ENCODE results near the gene XXYLT1. TPM values are rescaled to one million over a fixed set of nuclear protein-coding genes. Genes with fewer than 3 reads are reported as not detected.

XXYLT1 gene
- total RNA-seq, 1 experiment from 2014 or later, result 23.4 TPM

- Mint-ChIP-seq H3K27ac (peak overlapping the region; percentile 71), H3K9me3 (no peaks in the 10 kb centered on the region), H3K4me1 (peaks cover 40% of the 10 kb centered on the region), H3K36me3 (peaks cover 8% of the 10 kb centered on the region), H3K4me3 (no peak overlapping the region), H3K27me3 (ENCODE audit: low read depth) (no peaks in the 10 kb centered on the region)
- ChIA-PET POLR2A (no interaction called here), CTCF (interaction anchor here (1.0 kb wide), 1 partner anchor 17 kb away, joined by 3 read pairs; no protein-coding TSS in a partner anchor)
- no peak for TF ChIP-seq NFYB (CRISPR knock-in tag; conservative IDR thresholded peaks at IDR 0.05; ENCODE audit: low read depth)
- TF ChIP-seq ZNF512 (CRISPR knock-in tag; IDR thresholded peaks at IDR 0.05; ENCODE audit: borderline replicate concordance), result no peak
- TF ChIP-seq ZNF121 (CRISPR knock-in tag; IDR thresholded peaks at IDR 0.05), result no peak
- no peak for TF ChIP-seq FOXP4 (CRISPR knock-in tag; IDR thresholded peaks at IDR 0.05)
- no peak; the same call in 1 of the 2 replicates for ATAC-seq
- no peak for DNase-seq (ENCODE audit: low spot score)
Measured at GRCh38 chr3:195178124-195178910, 92.6 kb downstream of the XXYLT1 start.

- no peak overlapping the region for H3K4me3 Mint-ChIP-seq
- peaks cover 39% of the 10 kb centered on the region for H3K4me1 Mint-ChIP-seq
- ChIA-PET POLR2A (no interaction called here), CTCF (interaction anchor here (1.0 kb wide), 1 partner anchor 18 kb away, joined by 3 read pairs; no protein-coding TSS in a partner anchor)
- H3K27me3 Mint-ChIP-seq (ENCODE audit: low read depth), result no peaks in the 10 kb centered on the region
- ATAC-seq, result no peak
- no peak for DNase-seq (ENCODE audit: low spot score)
- TF ChIP-seq TCF7 (CRISPR knock-in tag; IDR thresholded peaks at IDR 0.05; ENCODE audit: low read depth) (no peak), ZNF121 (CRISPR knock-in tag; IDR thresholded peaks at IDR 0.05) (0 out of 2 replicates have a peak, but pooled peaks have one; percentile 31), NFYB (CRISPR knock-in tag; conservative IDR thresholded peaks at IDR 0.05; ENCODE audit: low read depth) (no peak)
- no peaks in the 10 kb centered on the region for H3K9me3 Mint-ChIP-seq
- no peak overlapping the region; the same call in 1 of the 2 replicates for H3K27ac Mint-ChIP-seq
- peaks cover 8% of the 10 kb centered on the region for H3K36me3 Mint-ChIP-seq
Measured at GRCh38 chr3:195177422-195178123, 93.4 kb downstream of the XXYLT1 start.

GRCh38 chr3:195176776-195177175 is 94.2 kb downstream of the XXYLT1 start:
- POLR2A ChIA-PET, result no interaction called here
- ATAC-seq, result no peak
- Mint-ChIP-seq H3K9me3 (no peaks in the 10 kb centered on the region), H3K36me3 (peaks cover 8% of the 10 kb centered on the region), H3K4me3 (no peak overlapping the region), H3K4me1 (peaks cover 37% of the 10 kb centered on the region), H3K27me3 (ENCODE audit: low read depth) (no peaks in the 10 kb centered on the region), H3K27ac (no peak overlapping the region)
- CTCF ChIA-PET, result no interaction called here
- no peak for DNase-seq (ENCODE audit: low spot score)
- TF ChIP-seq RELA (CRISPR knock-in tag; IDR thresholded peaks at IDR 0.05; ENCODE audit: borderline replicate concordance) (no peak), ZNF281 (CRISPR knock-in tag; IDR thresholded peaks at IDR 0.05) (no peak), GTF2I (CRISPR knock-in tag; conservative IDR thresholded peaks at IDR 0.05) (no peak), JUN (CRISPR knock-in tag; IDR thresholded peaks at IDR 0.05) (no peak), ZNF671 (CRISPR knock-in tag; IDR thresholded peaks at IDR 0.05) (no peak), ARID4B (CRISPR knock-in tag; IDR thresholded peaks at IDR 0.05; ENCODE audit: borderline replicate concordance) (no peak), ZNF138 (CRISPR knock-in tag; conservative IDR thresholded peaks at IDR 0.05) (no peak), RORB (CRISPR knock-in tag; IDR thresholded peaks at IDR 0.05) (no peak), ZMAT4 (CRISPR knock-in tag; IDR thresholded peaks at IDR 0.05) (no peak)

All from WTC11 (cell line).